ENCODE data around the gene WNT4.

The WNT4 gene

GRCh38 chr1:22163137-22163536 lies 20.2 kb upstream of the WNT4 start:
- DNase-seq: no peak

- no peak for DNase-seq
Measured at GRCh38 chr1:22159891-22160290, 17.0 kb upstream of the WNT4 start.

DNA sequence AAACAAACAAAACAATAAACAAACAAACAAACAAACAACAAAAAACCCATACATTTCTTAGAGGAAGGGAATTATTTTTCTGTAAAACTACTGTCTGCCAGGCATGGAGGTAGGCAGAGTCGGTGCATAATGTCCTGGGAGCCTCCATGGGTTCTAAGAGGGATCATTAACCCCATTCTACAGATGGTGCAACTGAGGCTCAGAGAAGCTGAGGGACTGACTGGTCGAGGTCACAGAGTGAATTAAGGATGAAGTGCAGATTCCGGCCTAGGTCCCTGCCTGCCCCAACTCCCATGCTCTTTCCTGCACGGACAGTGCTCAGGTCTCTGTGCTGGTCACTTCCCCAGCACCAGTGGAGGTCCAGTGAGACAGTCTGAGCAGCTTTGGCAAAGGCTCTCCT lies 15.8 kb upstream of the WNT4 start:
- no peak for DNase-seq

- no peak for DNase-seq
Measured at GRCh38 chr1:22157359-22157966, 14.6 kb upstream of the WNT4 start.

- DNase-seq: no peak
Measured at GRCh38 chr1:22155517-22155916, 12.6 kb upstream of the WNT4 start.

- DNase-seq: no peak
Measured at GRCh38 chr1:22154626-22155025, 11.7 kb upstream of the WNT4 start.

GRCh38 chr1:22153660-22154437 lies 11.0 kb upstream of the WNT4 start:
- DNase-seq: no peak

GRCh38 chr1:22150923-22151322 lies 8.0 kb upstream of the WNT4 start:
- DNase-seq: no peak

GRCh38 chr1:22142315-22143064 lies 407 bp downstream of the WNT4 start:
- no peak for DNase-seq

DNA sequence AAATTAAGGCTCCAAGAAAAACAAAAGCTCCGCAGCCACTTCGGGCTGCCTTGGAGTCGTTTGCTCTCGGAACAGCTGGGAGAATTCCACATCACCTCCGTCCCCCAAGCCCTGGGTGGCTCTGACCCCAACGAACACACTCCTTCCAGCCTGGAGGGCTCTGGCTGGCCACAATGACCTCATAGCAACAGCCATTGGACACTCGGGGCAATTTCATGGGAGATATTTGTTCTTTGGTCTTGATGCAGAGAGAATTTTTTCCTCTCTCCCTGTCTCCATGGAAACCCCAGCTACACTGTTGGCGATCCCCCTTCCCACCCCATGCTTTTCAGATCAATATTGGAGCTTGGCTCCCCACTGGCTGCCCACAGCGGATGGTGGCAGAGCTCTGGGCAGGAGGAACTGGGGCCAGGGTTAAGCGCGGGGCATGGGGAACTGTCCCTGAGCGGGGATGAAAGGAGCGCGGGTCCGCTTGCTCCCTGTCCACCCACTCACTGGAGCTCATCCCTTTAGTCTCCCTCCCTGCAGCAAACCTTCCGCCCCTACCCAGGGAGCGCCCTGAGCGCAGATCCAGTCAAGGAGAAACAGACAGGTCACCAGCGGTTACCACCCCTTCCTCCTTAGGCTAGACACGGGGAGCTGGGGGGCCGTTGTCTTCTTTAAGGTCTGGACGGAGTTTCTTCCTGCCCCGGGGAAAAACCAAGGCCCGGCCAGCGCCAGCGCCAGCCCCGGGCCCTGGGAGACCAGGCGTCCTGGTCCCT lies 1.2 kb downstream of the WNT4 start:
- DNase-seq: no peak

- DNase-seq: no peak
Measured at GRCh38 chr1:22140694-22141093, 2.2 kb downstream of the WNT4 start.

GRCh38 chr1:22139817-22140216 lies 3.1 kb downstream of the WNT4 start:
- no peak for DNase-seq

DNA sequence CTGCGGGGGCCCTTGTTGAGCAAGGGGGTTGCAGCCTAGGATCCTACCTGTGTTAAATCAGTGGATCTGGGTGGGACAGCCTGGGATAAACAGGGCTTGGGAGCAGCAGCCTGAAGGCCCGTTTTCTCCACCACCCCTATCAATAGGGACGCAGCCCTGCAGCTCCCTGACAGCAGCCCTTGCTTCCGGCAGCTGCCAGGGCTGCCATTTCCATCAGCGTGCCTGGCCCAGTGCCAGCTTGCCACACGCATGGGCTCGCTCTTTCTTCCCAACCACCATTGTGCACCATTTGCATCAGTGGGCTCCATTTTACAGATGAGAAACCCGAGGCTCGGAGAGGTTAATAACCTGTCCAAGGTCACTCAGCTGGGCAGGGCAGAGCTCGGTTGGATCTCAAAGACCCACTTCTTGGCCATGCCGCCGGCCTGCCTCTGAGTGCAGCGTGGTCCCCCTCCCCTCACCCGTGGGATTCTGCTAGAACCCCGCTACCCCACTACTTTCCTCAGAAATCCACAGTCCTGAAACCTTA lies 3.8 kb downstream of the WNT4 start:
- DNase-seq: no peak

- DNase-seq: no peak
Measured at GRCh38 chr1:22137004-22137720, 5.7 kb downstream of the WNT4 start.

GRCh38 chr1:22133931-22134324 lies 9.0 kb downstream of the WNT4 start:
- no peak for DNase-seq

DNA sequence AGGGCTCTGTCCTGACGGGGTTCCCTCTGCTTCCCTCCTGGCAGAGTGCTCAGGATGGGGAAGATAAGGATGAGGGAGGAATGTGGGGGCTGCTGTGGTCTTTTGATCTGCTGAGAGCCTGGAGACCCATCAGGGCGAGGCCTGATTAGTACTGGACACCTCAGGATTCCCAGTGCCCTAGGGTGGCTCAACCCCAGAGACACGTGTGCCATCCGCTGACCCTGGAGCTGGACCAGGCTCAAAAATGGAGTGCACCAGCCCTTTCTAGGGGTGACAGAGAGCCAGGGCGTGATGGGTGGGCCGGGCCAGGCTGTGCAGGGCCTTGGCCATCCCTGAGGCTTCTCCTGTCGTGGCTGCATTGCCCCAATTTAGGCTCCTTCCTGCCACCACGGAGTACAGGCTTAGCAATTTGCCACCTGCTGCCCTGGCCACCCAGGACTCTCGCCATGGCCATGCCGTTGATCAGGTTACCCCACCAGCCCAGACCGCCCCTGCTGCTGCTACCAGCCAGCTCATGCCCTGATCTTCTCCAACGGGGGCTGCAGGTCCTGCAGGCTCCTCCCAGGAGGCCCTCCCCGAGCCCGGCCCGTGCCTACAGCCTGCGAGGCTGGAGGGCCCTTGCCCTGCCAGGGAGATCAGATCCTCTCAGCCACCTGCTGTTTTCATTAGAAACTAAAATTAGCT lies 9.5 kb downstream of the WNT4 start:
- DNase-seq: no peak

- no peak for DNase-seq
Measured at GRCh38 chr1:22132517-22133235, 10.2 kb downstream of the WNT4 start.

DNA sequence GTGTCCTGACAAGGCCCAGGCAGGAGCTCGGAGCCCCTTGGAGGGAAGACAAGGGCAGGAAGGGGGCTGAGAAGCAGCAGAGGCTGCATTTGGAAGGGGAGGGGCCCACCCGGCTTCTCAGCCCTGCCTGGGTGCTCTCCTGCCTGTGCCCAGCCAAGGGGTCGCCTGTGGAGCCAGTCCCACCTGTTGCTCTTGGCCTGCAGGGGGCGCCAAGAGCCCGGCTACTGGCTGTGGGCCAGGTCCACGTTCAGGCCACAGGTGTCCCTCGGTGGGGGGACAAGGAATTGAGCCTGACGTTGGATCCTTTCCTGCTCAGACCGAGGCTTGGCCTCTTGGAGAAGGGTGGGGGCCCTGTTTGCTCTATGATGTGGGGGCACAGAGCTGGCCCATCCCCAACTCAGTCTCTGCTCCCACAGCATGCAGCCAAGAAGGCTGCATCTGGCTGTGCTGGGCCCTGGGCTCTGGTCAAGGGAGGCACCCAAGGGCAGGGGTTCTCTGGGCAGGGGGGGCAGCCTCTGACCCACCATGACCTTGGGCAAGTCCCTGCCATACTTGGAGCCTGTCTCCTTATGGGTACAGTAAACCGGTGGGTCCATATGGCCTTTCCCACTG lies 10.9 kb downstream of the WNT4 start:
- peak; percentile 25 for DNase-seq

DNA sequence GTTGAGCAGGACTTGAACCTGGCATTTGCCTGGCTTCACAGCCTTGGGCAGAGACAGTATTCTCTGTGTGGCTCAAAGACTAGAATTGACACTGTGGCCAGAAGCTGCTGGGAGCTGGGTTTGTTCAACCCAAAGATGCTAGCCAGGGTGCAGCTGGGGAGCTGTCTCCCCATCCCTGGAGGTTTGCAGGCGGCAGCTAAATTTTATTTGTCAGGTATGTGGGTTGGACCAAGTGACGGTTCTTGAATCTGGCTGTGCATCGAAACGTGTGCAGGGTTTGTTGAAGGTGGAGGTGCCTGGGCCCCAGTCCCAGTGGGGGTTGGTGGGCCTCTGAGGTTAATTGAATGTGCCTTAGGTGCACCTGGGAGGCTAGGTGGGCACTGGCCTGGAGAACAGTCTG lies 11.8 kb downstream of the WNT4 start:
- DNase-seq: no peak

DNA sequence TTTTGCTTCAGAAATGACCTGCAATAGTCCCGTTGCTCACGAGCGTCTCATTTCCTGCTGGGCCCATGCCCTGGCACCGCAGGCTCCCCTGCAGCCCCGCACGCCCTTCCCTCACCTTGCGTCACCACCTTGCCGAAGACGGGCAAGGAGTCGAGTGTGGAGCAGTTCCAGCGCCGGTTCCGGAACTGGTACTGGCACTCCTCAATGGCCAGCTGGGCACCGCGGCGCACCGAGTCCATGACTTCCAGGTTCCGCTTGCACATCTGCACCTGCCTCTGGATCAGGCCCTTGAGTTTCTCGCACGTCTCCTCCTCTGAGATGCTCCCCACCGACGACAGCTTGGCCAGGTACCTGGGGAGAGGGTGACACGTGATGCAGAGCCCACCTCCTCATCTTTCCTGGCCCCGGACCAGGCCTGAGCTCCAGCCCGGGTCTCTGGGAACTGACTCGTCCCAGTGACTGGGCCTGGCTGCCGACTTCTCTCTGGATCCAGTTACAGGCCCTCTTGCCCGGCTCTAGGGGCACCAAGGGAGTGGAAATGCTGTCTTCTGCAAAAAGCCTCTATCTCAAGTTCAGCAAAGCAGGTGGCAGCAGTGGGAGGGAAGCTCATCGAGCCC lies 13.3 kb downstream of the WNT4 start:
- no peak for DNase-seq

All from activated effector memory CD4-positive, alpha-beta T cell treated with Interleukin-2 at 50 U/mL for 16 hours (primary cell).